ENCODE measurements around the gene DNA2. TPM values are rescaled to one million over a fixed set of nuclear protein-coding genes. Genes with fewer than 3 reads are reported as not detected.

Gene DNA2
- total RNA-seq, 1 experiment from 2014 or later, result 43.4 TPM

DNA sequence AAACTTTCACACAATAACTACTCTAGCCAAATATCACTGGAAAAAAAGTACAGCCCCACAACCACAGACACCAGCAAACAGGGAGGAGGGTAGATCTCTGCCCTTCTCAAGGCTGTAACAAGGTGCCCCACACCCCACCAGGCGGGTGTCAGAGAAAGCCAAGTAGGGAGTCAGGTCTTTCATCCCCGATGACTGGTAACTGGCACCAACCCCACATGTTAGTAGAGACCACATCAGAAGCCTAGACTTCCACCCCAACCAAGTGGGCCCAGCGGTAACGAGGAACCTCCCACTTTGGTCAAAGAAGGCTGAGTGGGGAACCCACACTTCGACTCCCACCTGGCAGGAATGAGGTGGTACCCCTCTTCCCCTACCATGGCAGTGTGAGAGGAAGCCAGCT, 48.3 kb downstream of the DNA2 start:
- H3K27ac Mint-ChIP-seq, result peak overlapping the region in 2 of 3 experiments; percentile 68 to 80; a peak in 4 of 7 replicates

More for the DNA sequence above, 48.3 kb downstream of the DNA2 start:
- Histone ChIP-seq H2BK12ac (ENCODE audit: insufficient read length, low read depth, low read length) (no peak overlapping the region), H2AK5ac (ENCODE audit: insufficient read length, low read length) (no peak overlapping the region), H2BK20ac (ENCODE audit: low read depth, low read length, poor library complexity, severe bottlenecking) (no peak overlapping the region), H2BK5ac (ENCODE audit: insufficient read length, low read length) (no peak overlapping the region), H2BK15ac (ENCODE audit: low read depth, low read length) (no peak overlapping the region), H3K23ac (ENCODE audit: insufficient read length, low read depth, low read length) (no peak overlapping the region), H3K9me3 (ENCODE audit: control insufficient read depth, low read depth, low read length) (no peaks in the 10 kb centered on the region), H3K4ac (ENCODE audit: low read depth, low read length) (no peak overlapping the region), H3K23me2 (ENCODE audit: insufficient read length, low read depth, low read length, poor library complexity, severe bottlenecking) (no peaks in the 10 kb centered on the region), H3K4me1 (ENCODE audit: insufficient read depth, low read length) (no peaks in the 10 kb centered on the region), H3T11ph (ENCODE audit: low read length) (no peak overlapping the region), H4K8ac (replicated peaks; ENCODE audit: insufficient read length, low read depth, low read length) (no peak overlapping the region), H4K5ac (ENCODE audit: insufficient read length, low read depth, low read length) (no peak overlapping the region), H2BK120ac (ENCODE audit: low read depth, low read length, poor library complexity, severe bottlenecking) (no peak overlapping the region), H3K27ac (ENCODE audit: insufficient read length, low read depth, low read length) (no peak overlapping the region), H3K56ac (ENCODE audit: insufficient read length, low read depth, low read length) (no peak overlapping the region), H3K4me2 (ENCODE audit: insufficient read depth, insufficient read length, low read length) (no peak overlapping the region), H2AFZ (ENCODE audit: low read length) (no peak overlapping the region), H3K14ac (ENCODE audit: insufficient read depth, low read length) (no peak overlapping the region; the same call in 1 of the 2 replicates), H3K18ac (ENCODE audit: insufficient read length, low read depth, low read length) (no peak overlapping the region), H3K9ac (ENCODE audit: extremely low read depth, insufficient read length, low read length) (no peak overlapping the region), H3K79me1 (ENCODE audit: insufficient read depth, low read depth, low read length, poor library complexity, severe bottlenecking) (peaks cover 3% of the 10 kb centered on the region), H4K91ac (ENCODE audit: insufficient read length, low read depth, low read length) (no peak overlapping the region), H3K79me2 (ENCODE audit: insufficient read depth, low read length) (no peaks in the 10 kb centered on the region), H3K27me3 (ENCODE audit: insufficient read depth, low read length) (no peaks in the 10 kb centered on the region), H4K20me1 (ENCODE audit: control insufficient read depth, insufficient read depth, insufficient read length) (no peaks in the 10 kb centered on the region)
- no peaks in the 10 kb centered on the region for H3K27me3 Mint-ChIP-seq (ENCODE audit: low read depth)
- no peaks in the 10 kb centered on the region for H3K4me1 Mint-ChIP-seq
- no peak overlapping the region for H3K4me3 Mint-ChIP-seq
- H3K36me3 Mint-ChIP-seq (ENCODE audit: insufficient read depth in 1 of 3, low read depth in 3 of 3), result peaks cover 37 to 69% (median 69%) of the 10 kb centered on the region in 3 experiments; a peak in 6 of 7 replicates
- TF ChIP-seq, protein P1, sequence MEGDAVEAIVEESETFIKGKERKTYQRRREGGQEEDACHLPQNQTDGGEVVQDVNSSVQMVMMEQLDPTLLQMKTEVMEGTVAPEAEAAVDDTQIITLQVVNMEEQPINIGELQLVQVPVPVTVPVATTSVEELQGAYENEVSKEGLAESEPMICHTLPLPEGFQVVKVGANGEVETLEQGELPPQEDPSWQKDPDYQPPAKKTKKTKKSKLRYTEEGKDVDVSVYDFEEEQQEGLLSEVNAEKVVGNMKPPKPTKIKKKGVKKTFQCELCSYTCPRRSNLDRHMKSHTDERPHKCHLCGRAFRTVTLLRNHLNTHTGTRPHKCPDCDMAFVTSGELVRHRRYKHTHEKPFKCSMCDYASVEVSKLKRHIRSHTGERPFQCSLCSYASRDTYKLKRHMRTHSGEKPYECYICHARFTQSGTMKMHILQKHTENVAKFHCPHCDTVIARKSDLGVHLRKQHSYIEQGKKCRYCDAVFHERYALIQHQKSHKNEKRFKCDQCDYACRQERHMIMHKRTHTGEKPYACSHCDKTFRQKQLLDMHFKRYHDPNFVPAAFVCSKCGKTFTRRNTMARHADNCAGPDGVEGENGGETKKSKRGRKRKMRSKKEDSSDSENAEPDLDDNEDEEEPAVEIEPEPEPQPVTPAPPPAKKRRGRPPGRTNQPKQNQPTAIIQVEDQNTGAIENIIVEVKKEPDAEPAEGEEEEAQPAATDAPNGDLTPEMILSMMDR (conservative IDR thresholded peaks at IDR 0.05), result no peak
- H3K9me3 Mint-ChIP-seq, result no peaks in the 10 kb centered on the region
- DNase-seq, result no peak
- WGBS (ENCODE audit: extremely low coverage, insufficient read length, low lambda C conversion rate), result no CpG with 5 or more reads among the region's 5 CpGs

All from H9 (cell line).